ENCODE data around the gene SLC2A10. TPM values are rescaled to one million over a fixed set of nuclear protein-coding genes. Genes with fewer than 3 reads are reported as not detected.

The SLC2A10 gene
- total and polyA plus RNA-seq, 2 experiments from 2014 or later: 4.9 to 14.6 TPM

GRCh38 chr20:46683668-46683938 is 25.8 kb upstream of the SLC2A10 start:
- Mint-ChIP-seq H3K4me1 (peaks cover 41% of the 10 kb centered on the region), H3K4me3 (peak overlapping the region; percentile 73), H3K36me3 (ENCODE audit: low read depth) (peaks cover 46% of the 10 kb centered on the region), H3K9me3 (peaks cover 3% of the 10 kb centered on the region; the same call in 2 of the 3 replicates), H3K27me3 (ENCODE audit: insufficient read depth, low read depth, poor library complexity) (peaks cover 7% of the 10 kb centered on the region), H3K27ac (peak overlapping the region; percentile 79)
- no peak for DNase-seq (ENCODE audit: low spot score)
- H2AFZ ChIP-seq: no peak overlapping the region
- H3F3A ChIP-seq (replicated peaks; ENCODE audit: low read depth): peaks cover 4% of the 10 kb centered on the region; the same call in 1 of the 2 replicates
- H3K36me3 ChIP-seq (ENCODE audit: insufficient read depth): peaks cover 12% of the 10 kb centered on the region
- ATAC-seq: peak; percentile 16
- H3K4me1 ChIP-seq (ENCODE audit: insufficient read depth): peaks cover 34% of the 10 kb centered on the region; the same call in 1 of the 2 replicates
- TF ChIP-seq ZNF462 (CRISPR knock-in tag; IDR thresholded peaks at IDR 0.05) (no peak), ETS1 (IDR thresholded peaks at IDR 0.05) (no peak), CTCF (conservative IDR thresholded peaks at IDR 0.05; ENCODE audit: low read depth in 2 of 2) (no peak), EZH2 (IDR thresholded peaks at IDR 0.05; ENCODE audit: low read depth, unreplicated experiment) (no peak)
- peak overlapping the region; percentile 61 for H3K4me3 ChIP-seq
- H3K4me2 ChIP-seq: peak overlapping the region; percentile 77
- H4K20me1 ChIP-seq (replicated peaks; ENCODE audit: insufficient read depth): 0 out of 2 replicates have a peak, but pooled peaks cover 6% of the 10 kb centered on the region
- peak overlapping the region; percentile 89 for H3K27ac ChIP-seq (ENCODE audit: low read depth)
- H3K9me2 ChIP-seq (ENCODE audit: insufficient read depth): no peaks in the 10 kb centered on the region
- peaks cover 64% of the 10 kb centered on the region for H3K79me2 ChIP-seq (replicated peaks; ENCODE audit: insufficient read depth)
- H3K27me3 ChIP-seq (ENCODE audit: insufficient read depth): no peaks in the 10 kb centered on the region

Measured in GM23338 (cell line).